K562 (cell line): ENCODE measurements around the gene BCL7C. TPM values are rescaled to one million over a fixed set of nuclear protein-coding genes. Genes with fewer than 3 reads are reported as not detected.

Experiments used
- CTBP1 ChIP-seq: fragments of 450-650 bp; IDR thresholded peaks from 2 replicates; pipeline ENCODE4 v1.6.1; 2016; ENCODE audit warnings: borderline replicate concordance
- DPF2 ChIP-seq: fragments of 450-650 bp; IDR thresholded peaks from 2 replicates; pipeline ENCODE4 v1.6.1; 2016
- ESRRA ChIP-seq: fragments of 450-650 bp; IDR thresholded peaks from 2 replicates; pipeline ENCODE4 v1.6.1; 2014; ENCODE audit warnings: low read depth, mild to moderate bottlenecking, moderate library complexity, borderline replicate concordance
- ETV6 ChIP-seq, 3 experiments: fragments of 150-350 bp in 1 of 3; sonication (generic) in 1 of 3; formaldehyde crosslinking in 1 of 3; IDR thresholded peaks; 2 replicates each; pipeline versions ENCODE4 v1.6.1 to v1.8.0; 2014 to 2022; ENCODE audit warnings: borderline replicate concordance in 2 of 3, low read depth in 2 of 3, antibody characterized with exemption in 1 of 3, low read length in 1 of 3, mild to moderate bottlenecking in 1 of 3, missing genetic modification reagents in 1 of 3
- GABPA ChIP-seq: fragments of 200-800 bp; sonication (Bioruptor generic); conservative IDR thresholded peaks from 2 replicates; pipeline ENCODE4 v1.6.1; 2016; ENCODE audit warnings: low read depth, missing genetic modification characterization, missing compliant biosample characterization
- GTF2F1 ChIP-seq: IDR thresholded peaks from 2 replicates; pipeline ENCODE4 v1.6.1; 2011; ENCODE audit warnings: low read depth, low read length, improper control_type of control experiment
- NCOA1 ChIP-seq: fragments of 450-650 bp; IDR thresholded peaks from 2 replicates; pipeline ENCODE4 v1.6.1; 2016; ENCODE audit warnings: low read depth
- PPARD ChIP-seq: fragments of 250-450 bp; sonication (Bioruptor Pico); IDR thresholded peaks from 2 replicates; pipeline ENCODE4 v1.8.0; 2022; ENCODE audit warnings: inconsistent platforms, mild to moderate bottlenecking, moderate library complexity
- SIX5 ChIP-seq, 2 experiments: IDR thresholded peaks; 2 replicates each; pipeline ENCODE4 v1.6.1; 2011; ENCODE audit warnings: low read length in 2 of 2, borderline replicate concordance in 1 of 2, low read depth in 1 of 2, mild to moderate bottlenecking in 1 of 2, moderate library complexity in 1 of 2; ENCODE audit not compliant: insufficient read depth in 1 of 2
- TSHZ1 ChIP-seq: fragments of 250-450 bp; sonication (Bioruptor Pico); IDR thresholded peaks from 2 replicates; pipeline ENCODE4 v1.4.0; 2020; ENCODE audit warnings: mild to moderate bottlenecking, moderate library complexity
- ZNF431 ChIP-seq: sonication (generic); formaldehyde crosslinking; IDR thresholded peaks from 2 replicates; pipeline ENCODE4 v1.8.0; 2022; ENCODE audit warnings: mild to moderate bottlenecking, missing genetic modification reagents
- polyA plus RNA-seq, 8 experiments: library from polyadenylated mRNA; depleted of rRNA in 4 of 8; stranded (reverse) in 5 of 8; unstranded in 3 of 8; fragments of >200 nt; fragmentation: Nextera tagmentation in 2 of 8; fragmentation: Illumina TruSeq in 1 of 8; extraction: Ambion mirVana in 2 of 8; extraction: Trizol in 1 of 8; gene quantifications; 2 replicates each; pipeline versions ENCODE4 v1.2.1 to v1.2.3, GENCODE V29; 2011 to 2014; ENCODE audit warnings: inconsistent platforms in 1 of 8, missing spikeins in 1 of 8
- total RNA-seq, 7 experiments: library from RNA; depleted of rRNA in 6 of 7; stranded (reverse); fragments of >200 nt in 6 of 7; fragmentation: Illumina TruSeq in 2 of 7; extraction: Trizol in 2 of 7; gene quantifications; 2 replicates each; pipeline versions ENCODE4 v1.2.1 to v1.2.3, GENCODE V29; 2011 to 2021; ENCODE audit warnings: low replicate concordance in 1 of 7
- TF ChIP-seq, protein P1 (sequence below): fragments of 450-650 bp; IDR thresholded peaks from 2 replicates; pipeline ENCODE4 v1.6.1; 2016; ENCODE audit warnings: mild to moderate bottlenecking, moderate library complexity

The BCL7C gene
- total and polyA plus RNA-seq, 9 of the 15 experiments (the other 6 are each of a cell fraction or from before 2014, with no cell fraction given) = 1.7 to 85.8 (median 19.6) TPM

DNA sequence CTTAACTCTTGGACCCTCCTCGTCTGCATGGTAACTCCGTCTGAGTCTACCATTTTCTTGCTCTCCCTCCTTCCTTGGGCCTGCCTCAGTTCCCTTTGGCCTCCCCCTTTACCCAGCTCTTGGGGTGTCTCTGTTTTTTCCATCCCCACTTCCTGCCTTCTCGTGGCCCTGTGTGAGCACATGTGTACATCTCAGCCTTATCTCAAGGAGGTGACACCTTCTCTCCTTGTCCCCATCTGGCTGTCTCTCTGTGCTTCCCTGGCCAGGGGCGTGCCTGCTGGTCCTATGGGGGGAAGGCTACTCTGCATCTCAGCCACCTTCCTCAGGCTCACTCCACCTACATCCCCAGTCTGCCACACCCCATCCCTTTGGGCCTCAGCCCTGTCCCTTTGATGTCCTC lies 9.1 kb upstream of the BCL7C start (continued):
- TF ChIP-seq GABPA (tag) = no peak
- no peak for TF ChIP-seq ZNF431 (CRISPR knock-in tag)
- no peak for TF ChIP-seq ESRRA
- no peak for TF ChIP-seq PPARD (CRISPR knock-in tag)
- TF ChIP-seq ETV6 (IDR thresholded peaks at IDR 0.05; ENCODE audit: borderline replicate concordance in 1 of 2, low read depth in 2 of 2, low read length in 1 of 2) = no peak
- TF ChIP-seq ETV6 (CRISPR knock-in tag; IDR thresholded peaks at IDR 0.05; ENCODE audit: borderline replicate concordance) = no peak
- TF ChIP-seq NCOA1 = no peak
- peak; percentile 71 for TF ChIP-seq CTBP1
- TF ChIP-seq SIX5 (IDR thresholded peaks at IDR 0.05; ENCODE audit: borderline replicate concordance in 1 of 2, insufficient read depth in 1 of 2, low read depth in 1 of 2, low read length in 2 of 2) = no peak
- TF ChIP-seq, protein P1, sequence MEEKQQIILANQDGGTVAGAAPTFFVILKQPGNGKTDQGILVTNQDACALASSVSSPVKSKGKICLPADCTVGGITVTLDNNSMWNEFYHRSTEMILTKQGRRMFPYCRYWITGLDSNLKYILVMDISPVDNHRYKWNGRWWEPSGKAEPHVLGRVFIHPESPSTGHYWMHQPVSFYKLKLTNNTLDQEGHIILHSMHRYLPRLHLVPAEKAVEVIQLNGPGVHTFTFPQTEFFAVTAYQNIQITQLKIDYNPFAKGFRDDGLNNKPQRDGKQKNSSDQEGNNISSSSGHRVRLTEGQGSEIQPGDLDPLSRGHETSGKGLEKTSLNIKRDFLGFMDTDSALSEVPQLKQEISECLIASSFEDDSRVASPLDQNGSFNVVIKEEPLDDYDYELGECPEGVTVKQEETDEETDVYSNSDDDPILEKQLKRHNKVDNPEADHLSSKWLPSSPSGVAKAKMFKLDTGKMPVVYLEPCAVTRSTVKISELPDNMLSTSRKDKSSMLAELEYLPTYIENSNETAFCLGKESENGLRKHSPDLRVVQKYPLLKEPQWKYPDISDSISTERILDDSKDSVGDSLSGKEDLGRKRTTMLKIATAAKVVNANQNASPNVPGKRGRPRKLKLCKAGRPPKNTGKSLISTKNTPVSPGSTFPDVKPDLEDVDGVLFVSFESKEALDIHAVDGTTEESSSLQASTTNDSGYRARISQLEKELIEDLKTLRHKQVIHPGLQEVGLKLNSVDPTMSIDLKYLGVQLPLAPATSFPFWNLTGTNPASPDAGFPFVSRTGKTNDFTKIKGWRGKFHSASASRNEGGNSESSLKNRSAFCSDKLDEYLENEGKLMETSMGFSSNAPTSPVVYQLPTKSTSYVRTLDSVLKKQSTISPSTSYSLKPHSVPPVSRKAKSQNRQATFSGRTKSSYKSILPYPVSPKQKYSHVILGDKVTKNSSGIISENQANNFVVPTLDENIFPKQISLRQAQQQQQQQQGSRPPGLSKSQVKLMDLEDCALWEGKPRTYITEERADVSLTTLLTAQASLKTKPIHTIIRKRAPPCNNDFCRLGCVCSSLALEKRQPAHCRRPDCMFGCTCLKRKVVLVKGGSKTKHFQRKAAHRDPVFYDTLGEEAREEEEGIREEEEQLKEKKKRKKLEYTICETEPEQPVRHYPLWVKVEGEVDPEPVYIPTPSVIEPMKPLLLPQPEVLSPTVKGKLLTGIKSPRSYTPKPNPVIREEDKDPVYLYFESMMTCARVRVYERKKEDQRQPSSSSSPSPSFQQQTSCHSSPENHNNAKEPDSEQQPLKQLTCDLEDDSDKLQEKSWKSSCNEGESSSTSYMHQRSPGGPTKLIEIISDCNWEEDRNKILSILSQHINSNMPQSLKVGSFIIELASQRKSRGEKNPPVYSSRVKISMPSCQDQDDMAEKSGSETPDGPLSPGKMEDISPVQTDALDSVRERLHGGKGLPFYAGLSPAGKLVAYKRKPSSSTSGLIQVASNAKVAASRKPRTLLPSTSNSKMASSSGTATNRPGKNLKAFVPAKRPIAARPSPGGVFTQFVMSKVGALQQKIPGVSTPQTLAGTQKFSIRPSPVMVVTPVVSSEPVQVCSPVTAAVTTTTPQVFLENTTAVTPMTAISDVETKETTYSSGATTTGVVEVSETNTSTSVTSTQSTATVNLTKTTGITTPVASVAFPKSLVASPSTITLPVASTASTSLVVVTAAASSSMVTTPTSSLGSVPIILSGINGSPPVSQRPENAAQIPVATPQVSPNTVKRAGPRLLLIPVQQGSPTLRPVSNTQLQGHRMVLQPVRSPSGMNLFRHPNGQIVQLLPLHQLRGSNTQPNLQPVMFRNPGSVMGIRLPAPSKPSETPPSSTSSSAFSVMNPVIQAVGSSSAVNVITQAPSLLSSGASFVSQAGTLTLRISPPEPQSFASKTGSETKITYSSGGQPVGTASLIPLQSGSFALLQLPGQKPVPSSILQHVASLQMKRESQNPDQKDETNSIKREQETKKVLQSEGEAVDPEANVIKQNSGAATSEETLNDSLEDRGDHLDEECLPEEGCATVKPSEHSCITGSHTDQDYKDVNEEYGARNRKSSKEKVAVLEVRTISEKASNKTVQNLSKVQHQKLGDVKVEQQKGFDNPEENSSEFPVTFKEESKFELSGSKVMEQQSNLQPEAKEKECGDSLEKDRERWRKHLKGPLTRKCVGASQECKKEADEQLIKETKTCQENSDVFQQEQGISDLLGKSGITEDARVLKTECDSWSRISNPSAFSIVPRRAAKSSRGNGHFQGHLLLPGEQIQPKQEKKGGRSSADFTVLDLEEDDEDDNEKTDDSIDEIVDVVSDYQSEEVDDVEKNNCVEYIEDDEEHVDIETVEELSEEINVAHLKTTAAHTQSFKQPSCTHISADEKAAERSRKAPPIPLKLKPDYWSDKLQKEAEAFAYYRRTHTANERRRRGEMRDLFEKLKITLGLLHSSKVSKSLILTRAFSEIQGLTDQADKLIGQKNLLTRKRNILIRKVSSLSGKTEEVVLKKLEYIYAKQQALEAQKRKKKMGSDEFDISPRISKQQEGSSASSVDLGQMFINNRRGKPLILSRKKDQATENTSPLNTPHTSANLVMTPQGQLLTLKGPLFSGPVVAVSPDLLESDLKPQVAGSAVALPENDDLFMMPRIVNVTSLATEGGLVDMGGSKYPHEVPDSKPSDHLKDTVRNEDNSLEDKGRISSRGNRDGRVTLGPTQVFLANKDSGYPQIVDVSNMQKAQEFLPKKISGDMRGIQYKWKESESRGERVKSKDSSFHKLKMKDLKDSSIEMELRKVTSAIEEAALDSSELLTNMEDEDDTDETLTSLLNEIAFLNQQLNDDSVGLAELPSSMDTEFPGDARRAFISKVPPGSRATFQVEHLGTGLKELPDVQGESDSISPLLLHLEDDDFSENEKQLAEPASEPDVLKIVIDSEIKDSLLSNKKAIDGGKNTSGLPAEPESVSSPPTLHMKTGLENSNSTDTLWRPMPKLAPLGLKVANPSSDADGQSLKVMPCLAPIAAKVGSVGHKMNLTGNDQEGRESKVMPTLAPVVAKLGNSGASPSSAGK = peak; percentile 76
- no peak for TF ChIP-seq GTF2F1
- no peak for TF ChIP-seq TSHZ1 (CRISPR knock-in tag)
- 0 out of 2 replicates have a peak, but pooled peaks have one; percentile 18 for TF ChIP-seq DPF2
